Stomach (tissue), 9 donors: Measurements from ENCODE around the gene GABARAP. TPM values are rescaled to one million over a fixed set of nuclear protein-coding genes. Genes with fewer than 3 reads are reported as not detected.

Experiments
- DNase-seq, 2 donors: peaks; one replicate each; pipeline versions ENCODE4 v3.0.0 to v3.0.0-alpha.2; 2013 to 2019
- H3K27ac ChIP-seq, 5 donors: fragments of 200-600 bp in 4 of 5; sonication (generic) in 4 of 5; one replicate each; pipeline ENCODE4 v1.5.1; 2013 to 2019; ENCODE audit warnings: mild to moderate bottlenecking in 1 of 5, moderate library complexity in 1 of 5
- H3K27me3 ChIP-seq, 3 donors: fragments of 200-600 bp; sonication (generic); one replicate each; pipeline ENCODE4 v1.5.1; 2017 to 2019; ENCODE audit warnings: mixed run types in 1 of 3
- H3K36me3 ChIP-seq, 4 donors: fragments of 200-600 bp; sonication (generic); 1 replicate in 3 of 4; 2 replicates in 1 of 4; pipeline ENCODE4 v1.5.1; 2016 to 2019
- H3K4me1 ChIP-seq, 4 donors: fragments of 200-600 bp; sonication (generic); one replicate each; pipeline ENCODE4 v1.5.1; 2016 to 2019
- H3K4me3 ChIP-seq, 4 donors: fragments of 200-600 bp; sonication (generic) in 3 of 4; one replicate each; pipeline ENCODE4 v1.5.1; 2016 to 2019; ENCODE audit warnings: mild to moderate bottlenecking in 1 of 4
- H3K9me3 ChIP-seq, 4 donors: fragments of 200-600 bp; sonication (generic); one replicate each; pipeline ENCODE4 v1.5.1; 2016 to 2019
- CTCF ChIP-seq, 7 experiments: fragments of 450-650 bp in 4 of 7; fragments of 200-600 bp in 3 of 7; sonication (generic) in 3 of 7; IDR thresholded peaks; one replicate each; pipeline ENCODE4 v1.5.1; 2016 to 2019; ENCODE audit warnings: antibody characterized with exemption in 7 of 7, control low read depth in 2 of 7, mild to moderate bottlenecking in 1 of 7
- EP300 ChIP-seq: sonication (generic); formaldehyde crosslinking; IDR thresholded peaks from one replicate; pipeline ENCODE4 v1.6.1; 2017; ENCODE audit warnings: antibody characterized with exemption
- POLR2A ChIP-seq, 4 donors: fragments of 450-650 bp; IDR thresholded peaks; one replicate each; pipeline ENCODE4 v1.6.1; 2016; ENCODE audit warnings: antibody characterized with exemption in 4 of 4, control low read depth in 2 of 4, mild to moderate bottlenecking in 1 of 4, moderate library complexity in 1 of 4
- POLR2AphosphoS5 ChIP-seq, 3 donors: sonication (generic); formaldehyde crosslinking; IDR thresholded peaks; one replicate each; pipeline ENCODE4 v1.6.1; 2016; ENCODE audit warnings: antibody characterized with exemption in 3 of 3
- WGBS, 5 donors: extraction: QIAGEN DNeasy Blood & Tissue Kit in 3 of 5; methylation state at CpG; one replicate each; pipeline versions ENCODE4 v1.1.5 to v1.1.7; 2013 to 2018; 5-methylcytosine and 5-hydroxymethylcytosine counted together
- intact Hi-C: fragments of 100-400 bp; cut with DNase I; formaldehyde crosslinking; loops from one replicate; pipeline ENCODE4 v1.15.1; 2023; ENCODE audit warnings: low total_unique reads
- polyA plus RNA-seq, 3 donors: library from polyadenylated mRNA; stranded (reverse); fragments of 200-250 nt; gene quantifications; one replicate each; pipeline ENCODE4 v1.2.3, GENCODE V29; 2013
- total RNA-seq, 5 donors: library from RNA; depleted of rRNA; stranded (reverse); fragments of >200 nt; gene quantifications; one replicate each; pipeline versions ENCODE4 v1.1.0 to v1.2.3, GENCODE V29; 2014 to 2016
- donor health status: healthy with polysubstance abuse.
- donor health status: Bipolar disorder and iron deficiency.
- donor health status: healthy.

GABARAP gene
- total and polyA plus RNA-seq, 8 donors: 111 to 1,252 (median 404) TPM

GRCh38 chr17:7223375-7223774 lies 18.9 kb downstream of the GABARAP start:
- TF ChIP-seq EP300 (no peak), POLR2AphosphoS5 (IDR thresholded peaks at IDR 0.05) (no peak), CTCF (IDR thresholded peaks at IDR 0.05) (no peak), POLR2A (IDR thresholded peaks at IDR 0.05) (no peak)
- DNase-seq: no peak
- H3K27ac ChIP-seq: peak overlapping the region in 1 of 5 donors; percentile 36
- no peaks in the 10 kb centered on the region for H3K9me3 ChIP-seq
- intact Hi-C loops: no loop called here
- 69 to 93% (median 83%) methylated on average over 3 to 4 of the region's 4 CpGs for WGBS, 5 donors
- H3K4me1 ChIP-seq: peaks cover 28 to 63% (median 41%) of the 10 kb centered on the region in 4 donors
- no peaks in the 10 kb centered on the region for H3K27me3 ChIP-seq
- H3K36me3 ChIP-seq: peaks cover 63 to 75% (median 73%) of the 10 kb centered on the region in 4 donors
- no peak overlapping the region for H3K4me3 ChIP-seq

GRCh38 chr17:7222972-7223292 lies 19.3 kb downstream of the GABARAP start:
- intact Hi-C loops: no loop called here
- Histone ChIP-seq H3K36me3 (peaks cover 63 to 71% (median 69%) of the 10 kb centered on the region in 4 donors), H3K9me3 (no peaks in the 10 kb centered on the region), H3K27ac (peak overlapping the region in 1 of 5 donors; percentile 36), H3K27me3 (peaks cover 0 to 3% (median 0%) of the 10 kb centered on the region in 3 donors), H3K4me1 (peaks cover 32 to 68% (median 46%) of the 10 kb centered on the region in 4 donors), H3K4me3 (peak overlapping the region in 1 of 4 donors; percentile 9)
- TF ChIP-seq POLR2A (IDR thresholded peaks at IDR 0.05) (no peak), POLR2AphosphoS5 (IDR thresholded peaks at IDR 0.05) (no peak), CTCF (IDR thresholded peaks at IDR 0.05) (no peak), EP300 (no peak)
- DNase-seq: no peak
- 70 to 83% (median 75%) methylated on average over 4 to 7 of the region's 7 CpGs for WGBS, 5 donors

GRCh38 chr17:7222093-7222971 lies 19.9 kb downstream of the GABARAP start:
- Histone ChIP-seq H3K27me3 (peaks cover 0 to 6% (median 0%) of the 10 kb centered on the region in 3 donors), H3K27ac (peak overlapping the region in 3 of 5 donors; percentile 96 to 100 (median 98)), H3K36me3 (peaks cover 58 to 65% (median 63%) of the 10 kb centered on the region in 4 donors), H3K4me1 (peaks cover 36 to 74% (median 51%) of the 10 kb centered on the region in 4 donors), H3K9me3 (no peaks in the 10 kb centered on the region), H3K4me3 (peak overlapping the region in 1 of 4 donors; percentile 92)
- intact Hi-C loops: no loop called here
- DNase-seq: no peak
- 80 to 87% (median 80%) methylated on average over 14 to 15 of the region's 15 CpGs for WGBS, 5 donors
- TF ChIP-seq POLR2AphosphoS5 (IDR thresholded peaks at IDR 0.05) (no peak), EP300 (no peak), POLR2A (IDR thresholded peaks at IDR 0.05) (no peak), CTCF (IDR thresholded peaks at IDR 0.05) (no peak)

- WGBS, 5 donors: 69 to 78% (median 75%) methylated on average over 9 to 10 of the region's 10 CpGs
- TF ChIP-seq EP300 (no peak), POLR2AphosphoS5 (IDR thresholded peaks at IDR 0.05) (no peak), POLR2A (IDR thresholded peaks at IDR 0.05) (no peak)
- H3K27me3 ChIP-seq: peaks cover 0 to 12% (median 0%) of the 10 kb centered on the region in 3 donors
- H3K27ac ChIP-seq: peak overlapping the region; percentile 93 to 100 (median 98)
- no peaks in the 10 kb centered on the region for H3K9me3 ChIP-seq
- H3K4me1 ChIP-seq: peaks cover 42 to 82% (median 59%) of the 10 kb centered on the region in 4 donors
- intact Hi-C loops: no loop called here
- peaks cover 49 to 56% (median 54%) of the 10 kb centered on the region in 4 donors for H3K36me3 ChIP-seq
- peak overlapping the region in 3 of 4 donors; percentile 74 to 95 (median 92) for H3K4me3 ChIP-seq
- no peak for DNase-seq
Measured at GRCh38 chr17:7221278-7222092, 20.8 kb downstream of the GABARAP start.
